Measurements from ENCODE around the gene TNKS2. TPM values are rescaled to one million over a fixed set of nuclear protein-coding genes. Genes with fewer than 3 reads are reported as not detected.
A peak's percentile ranks its signal among the peaks of the same experiment; 100 is the strongest.

Gene TNKS2
- total RNA-seq, 1 donor from 2014 or later: 53.4 TPM

DNA sequence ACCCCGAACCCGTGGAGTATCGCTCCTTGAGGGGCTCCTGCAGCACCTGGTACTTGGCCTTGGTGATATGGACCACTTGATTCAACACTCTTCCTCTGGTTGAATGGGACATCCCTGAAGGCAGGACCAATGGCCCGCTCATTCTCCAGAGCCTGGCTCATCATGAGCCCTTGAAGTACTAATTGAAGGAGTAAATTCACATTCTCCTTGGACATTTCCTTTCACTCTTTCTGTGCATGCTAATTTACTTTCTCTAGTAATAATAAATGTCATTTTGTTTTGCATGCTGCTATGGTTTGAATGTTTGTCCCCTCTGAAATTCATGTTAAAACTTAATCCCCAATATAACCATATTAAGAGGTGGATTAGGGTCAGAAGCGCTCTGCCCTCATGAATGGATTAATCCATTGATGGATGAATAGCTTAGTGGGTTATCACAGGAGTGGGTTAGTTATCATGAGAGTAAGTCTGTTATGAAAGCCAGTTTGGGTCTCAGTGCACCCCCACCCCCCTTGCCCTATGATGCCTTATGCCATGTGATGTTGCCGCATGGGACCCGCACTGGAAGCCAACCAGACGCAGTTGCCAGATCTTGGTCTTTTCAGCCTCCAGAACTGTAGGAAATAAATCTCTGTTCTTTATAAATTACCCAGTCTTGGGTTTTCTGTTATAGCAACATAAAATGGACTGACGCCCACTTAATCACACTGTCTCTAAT is 87.3 kb downstream of the TNKS2 start:
- Mint-ChIP-seq H3K4me3 (peak overlapping the region; percentile 8), H3K9me3 (peaks cover 6% of the 10 kb centered on the region), H3K27ac (peak overlapping the region; percentile 98), H3K27me3 (ENCODE audit: insufficient read depth, low read depth) (peaks cover 9% of the 10 kb centered on the region), H3K36me3 (no peaks in the 10 kb centered on the region), H3K4me1 (peaks cover 71% of the 10 kb centered on the region)
- DNase-seq (ENCODE audit: low spot score): no peak
- Histone ChIP-seq H3K79me2 (ENCODE audit: low read depth) (no peaks in the 10 kb centered on the region), H3K9ac (no peak overlapping the region), H4K20me1 (ENCODE audit: low read depth) (no peaks in the 10 kb centered on the region), H3K36me3 (no peaks in the 10 kb centered on the region), H2AFZ (replicated peaks) (no peak overlapping the region), H3K4me2 (peak overlapping the region; percentile 56), H3K4me1 (peaks cover 73% of the 10 kb centered on the region), H3K9me3 (ENCODE audit: low read depth) (no peaks in the 10 kb centered on the region), H3F3A (ENCODE audit: low read depth) (peaks cover 81% of the 10 kb centered on the region), H3K27ac (no peak overlapping the region), H3K27me3 (peaks cover 25% of the 10 kb centered on the region), H3K4me3 (no peak overlapping the region)
- TF ChIP-seq, protein P1, sequence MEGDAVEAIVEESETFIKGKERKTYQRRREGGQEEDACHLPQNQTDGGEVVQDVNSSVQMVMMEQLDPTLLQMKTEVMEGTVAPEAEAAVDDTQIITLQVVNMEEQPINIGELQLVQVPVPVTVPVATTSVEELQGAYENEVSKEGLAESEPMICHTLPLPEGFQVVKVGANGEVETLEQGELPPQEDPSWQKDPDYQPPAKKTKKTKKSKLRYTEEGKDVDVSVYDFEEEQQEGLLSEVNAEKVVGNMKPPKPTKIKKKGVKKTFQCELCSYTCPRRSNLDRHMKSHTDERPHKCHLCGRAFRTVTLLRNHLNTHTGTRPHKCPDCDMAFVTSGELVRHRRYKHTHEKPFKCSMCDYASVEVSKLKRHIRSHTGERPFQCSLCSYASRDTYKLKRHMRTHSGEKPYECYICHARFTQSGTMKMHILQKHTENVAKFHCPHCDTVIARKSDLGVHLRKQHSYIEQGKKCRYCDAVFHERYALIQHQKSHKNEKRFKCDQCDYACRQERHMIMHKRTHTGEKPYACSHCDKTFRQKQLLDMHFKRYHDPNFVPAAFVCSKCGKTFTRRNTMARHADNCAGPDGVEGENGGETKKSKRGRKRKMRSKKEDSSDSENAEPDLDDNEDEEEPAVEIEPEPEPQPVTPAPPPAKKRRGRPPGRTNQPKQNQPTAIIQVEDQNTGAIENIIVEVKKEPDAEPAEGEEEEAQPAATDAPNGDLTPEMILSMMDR (IDR thresholded peaks at IDR 0.05): no peak
- TF ChIP-seq EZH2phosphoT487 (IDR thresholded peaks at IDR 0.05) (no peak), EZH2 (IDR thresholded peaks at IDR 0.05) (no peak)

DNA sequence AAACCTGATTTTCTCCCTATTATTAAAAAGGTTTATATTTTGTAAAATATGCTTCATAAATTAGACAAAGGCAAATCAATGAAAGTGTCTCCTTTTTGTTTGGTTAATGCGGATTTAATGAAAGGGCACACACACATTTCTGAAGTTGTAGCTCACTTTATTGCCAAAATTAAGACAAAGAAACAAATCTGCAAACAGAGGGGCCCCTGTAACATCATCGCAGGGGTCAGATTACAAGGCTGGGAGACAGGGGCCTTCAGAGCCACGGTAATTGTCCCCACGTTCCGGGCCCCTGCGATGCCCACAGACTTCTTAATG is 88.7 kb downstream of the TNKS2 start:
- peak overlapping the region; percentile 97 for H3K27ac ChIP-seq

DNA sequence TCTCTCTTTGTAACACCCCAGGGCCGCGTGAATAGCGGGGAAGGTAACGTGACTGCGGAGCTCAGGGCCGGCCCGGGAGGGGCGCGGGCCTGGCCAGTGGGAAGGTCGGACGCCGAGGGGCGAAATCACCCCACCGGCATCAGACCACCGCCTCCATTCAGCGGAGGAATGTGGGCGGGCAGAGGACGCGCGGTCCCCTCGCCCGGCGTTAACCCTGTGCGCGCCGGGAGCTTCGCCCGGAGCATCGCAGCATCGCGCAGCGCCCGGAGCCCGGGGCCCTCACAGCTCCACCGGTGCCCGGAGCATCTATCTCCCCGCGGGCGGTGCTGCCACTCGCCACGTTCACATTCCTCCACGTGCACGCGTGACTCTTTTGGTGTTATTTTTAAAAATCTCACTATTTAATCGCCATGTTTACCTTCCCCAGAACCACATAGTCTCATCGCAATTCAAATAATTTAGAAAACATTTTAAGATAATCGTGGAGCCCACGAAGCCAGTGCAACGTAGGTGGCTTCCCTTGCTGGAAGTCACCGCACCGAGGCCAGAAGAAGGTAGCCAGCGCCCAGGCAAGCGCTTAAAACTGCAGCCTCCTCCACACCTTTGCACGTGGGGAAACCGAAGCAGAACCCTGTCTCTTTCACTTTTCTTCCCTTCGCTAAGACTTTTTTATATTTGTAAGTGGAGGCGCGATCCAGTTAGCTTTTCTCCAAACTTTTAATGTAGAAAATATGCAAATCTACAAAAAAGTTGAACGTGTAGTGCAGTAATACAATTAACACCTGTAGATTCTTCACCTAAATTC is 89.2 kb downstream of the TNKS2 start:
- peaks cover 7% of the 10 kb centered on the region for H3K27me3 ChIP-seq
- peak overlapping the region; percentile 31 for H3K4me3 ChIP-seq
- H4K20me1 ChIP-seq (ENCODE audit: low read depth): no peaks in the 10 kb centered on the region
- peak overlapping the region; percentile 97 for H3K27ac ChIP-seq
- DNase-seq (ENCODE audit: low spot score): peak; percentile 96
- peaks cover 78% of the 10 kb centered on the region for H3F3A ChIP-seq (ENCODE audit: low read depth)
- TF ChIP-seq, protein P1 (IDR thresholded peaks at IDR 0.05): no peak
- TF ChIP-seq EZH2 (IDR thresholded peaks at IDR 0.05) (no peak), EZH2phosphoT487 (IDR thresholded peaks at IDR 0.05) (no peak)
- no peaks in the 10 kb centered on the region for H3K9me3 ChIP-seq (ENCODE audit: low read depth)
- H3K27me3 Mint-ChIP-seq (ENCODE audit: insufficient read depth, low read depth): peaks cover 7% of the 10 kb centered on the region
- peaks cover 78% of the 10 kb centered on the region for H3K4me1 ChIP-seq
- peak overlapping the region; percentile 75 for H3K4me2 ChIP-seq
- no peak overlapping the region for H3K9ac ChIP-seq
- H3K36me3 ChIP-seq: no peaks in the 10 kb centered on the region
- H3K9me3 Mint-ChIP-seq: peaks cover 2% of the 10 kb centered on the region
- H3K4me3 Mint-ChIP-seq: peak overlapping the region; percentile 79
- H3K79me2 ChIP-seq (ENCODE audit: low read depth): no peaks in the 10 kb centered on the region
- peak overlapping the region; percentile 1 for H2AFZ ChIP-seq (replicated peaks)
- H3K4me1 Mint-ChIP-seq: peaks cover 75% of the 10 kb centered on the region
- H3K36me3 Mint-ChIP-seq: no peaks in the 10 kb centered on the region
- peak overlapping the region; percentile 100 for H3K27ac Mint-ChIP-seq

More for the DNA sequence above, 88.7 kb downstream of the TNKS2 start:
- DNase-seq (ENCODE audit: low spot score): no peak
- Mint-ChIP-seq H3K27ac (peak overlapping the region; percentile 99), H3K36me3 (no peaks in the 10 kb centered on the region), H3K27me3 (ENCODE audit: insufficient read depth, low read depth) (peaks cover 7% of the 10 kb centered on the region), H3K4me3 (peak overlapping the region; percentile 71), H3K4me1 (peaks cover 73% of the 10 kb centered on the region), H3K9me3 (peaks cover 2% of the 10 kb centered on the region)
- Histone ChIP-seq H3K9ac (peak overlapping the region; percentile 4), H3K4me1 (peaks cover 78% of the 10 kb centered on the region), H2AFZ (replicated peaks) (no peak overlapping the region), H3K9me3 (ENCODE audit: low read depth) (no peaks in the 10 kb centered on the region), H3K4me3 (peak overlapping the region; percentile 31), H3K27me3 (peaks cover 13% of the 10 kb centered on the region), H3F3A (ENCODE audit: low read depth) (peaks cover 81% of the 10 kb centered on the region), H3K36me3 (no peaks in the 10 kb centered on the region), H3K4me2 (peak overlapping the region; percentile 75), H4K20me1 (ENCODE audit: low read depth) (no peaks in the 10 kb centered on the region), H3K79me2 (ENCODE audit: low read depth) (no peaks in the 10 kb centered on the region)
- TF ChIP-seq EZH2phosphoT487 (IDR thresholded peaks at IDR 0.05) (no peak), EZH2 (IDR thresholded peaks at IDR 0.05) (no peak)

Measured in neural progenitor cell (in vitro differentiated cells).